Spleen (tissue), 11 donors: ENCODE measurements around the gene PLEKHA1. TPM values are rescaled to one million over a fixed set of nuclear protein-coding genes. Genes with fewer than 3 reads are reported as not detected.

Experiments
- DNase-seq: peaks from one replicate; pipeline ENCODE4 v3.0.0-alpha.2; 2020
- H3K27ac ChIP-seq, 8 donors: fragments of 200-600 bp; sonication (generic) in 7 of 8; 1 replicate in 4 of 8; 2 replicates in 4 of 8; pipeline versions ENCODE4 v1.5.0 to v1.8.0; 2016 to 2021; ENCODE audit warnings: inconsistent platforms in 4 of 8, mild to moderate bottlenecking in 4 of 8, moderate library complexity in 1 of 8
- H3K27me3 ChIP-seq, 7 donors: fragments of 200-600 bp; sonication (generic) in 6 of 7; replicated peaks in 1 of 7; 1 replicate in 4 of 7; 2 replicates in 3 of 7; pipeline versions ENCODE4 v1.5.0 to v1.8.0; 2016 to 2021; ENCODE audit warnings: inconsistent platforms in 3 of 7, mild to moderate bottlenecking in 1 of 7
- H3K36me3 ChIP-seq, 6 donors: fragments of 200-600 bp; sonication (generic) in 5 of 6; 1 replicate in 4 of 6; 2 replicates in 2 of 6; pipeline versions ENCODE4 v1.5.0 to v1.8.0; 2016 to 2021; ENCODE audit warnings: inconsistent platforms in 2 of 6
- H3K4me1 ChIP-seq, 6 donors: fragments of 200-600 bp; sonication (generic) in 5 of 6; 1 replicate in 3 of 6; 2 replicates in 3 of 6; pipeline versions ENCODE4 v1.5.0 to v1.8.0; 2016 to 2021; ENCODE audit warnings: inconsistent platforms in 3 of 6
- H3K4me3 ChIP-seq, 8 donors: fragments of 200-600 bp; sonication (generic) in 7 of 8; 1 replicate in 4 of 8; 2 replicates in 4 of 8; pipeline versions ENCODE4 v1.5.0 to v1.8.0; 2016 to 2021; ENCODE audit warnings: inconsistent platforms in 4 of 8, mild to moderate bottlenecking in 4 of 8, moderate library complexity in 2 of 8
- H3K9me3 ChIP-seq, 8 donors: fragments of 200-600 bp; sonication (generic) in 7 of 8; 1 replicate in 4 of 8; 2 replicates in 4 of 8; pipeline versions ENCODE4 v1.5.0 to v1.8.0; 2016 to 2021; ENCODE audit warnings: inconsistent platforms in 4 of 8
- CTCF ChIP-seq, 11 experiments: fragments of 200-600 bp in 7 of 11; fragments of 450-650 bp in 4 of 11; sonication (generic) in 4 of 11; IDR thresholded peaks in 8 of 11; conservative IDR thresholded peaks in 3 of 11; 1 replicate in 7 of 11; 2 replicates in 4 of 11; pipeline versions ENCODE4 v1.4.0 to v1.8.0; 2016 to 2021; ENCODE audit warnings: antibody characterized with exemption in 11 of 11, inconsistent platforms in 4 of 11, mild to moderate bottlenecking in 1 of 11
- POLR2A ChIP-seq, 3 donors: fragments of 450-650 bp; IDR thresholded peaks; one replicate each; pipeline ENCODE4 v1.5.1; 2017; ENCODE audit warnings: antibody characterized with exemption in 3 of 3, mild to moderate bottlenecking in 1 of 3
- POLR2AphosphoS5 ChIP-seq, 3 donors: sonication (generic); formaldehyde crosslinking; IDR thresholded peaks; one replicate each; pipeline ENCODE4 v1.5.1; 2017; ENCODE audit warnings: antibody characterized with exemption in 3 of 3
- WGBS, 5 donors: extraction: QIAGEN DNeasy Blood & Tissue Kit in 3 of 5; methylation state at CpG; one replicate each; pipeline versions ENCODE4 v1.1.5 to v1.1.7; 2013 to 2018; 5-methylcytosine and 5-hydroxymethylcytosine counted together
- intact Hi-C: fragments of 100-400 bp; cut with DNase I; formaldehyde crosslinking; loops from one replicate; pipeline ENCODE4 v1.15.0; 2023; ENCODE audit warnings: low total_unique reads
- polyA plus RNA-seq, 3 donors: library from polyadenylated mRNA; stranded (reverse); fragments of 200-250 nt; gene quantifications; one replicate each; pipeline ENCODE4 v1.2.1, GENCODE V29; 2013
- total RNA-seq, 7 donors: library from RNA; depleted of rRNA in 3 of 7; stranded (reverse); fragments of >200 nt in 3 of 7; fragmentation: NEBNext Ultra II Directional in 4 of 7; extraction: Animal tissue kit (Norgen Biotek cat#: 25700) in 4 of 7; gene quantifications; one replicate each; pipeline versions ENCODE4 v1.1.0 to v1.2.1, GENCODE V29; 2016 to 2021
- donor health status: healthy with polysubstance abuse.
- donor health status: DM: no; HTN: no; CAD: no; lungs with moderate emphysema.
- donor health status: DM: no; HTN: no; CAD: no.
- donor health status: Bipolar disorder and iron deficiency.
- donor health status: healthy.
- donor health status: DM: no; HTN: no; CAD: no.
- donor health status: DM: yes; HTN: yes; CAD: no.

Gene PLEKHA1
- total and polyA plus RNA-seq, 10 donors: 7.9 to 31.1 (median 22.1) TPM

GRCh38 chr10:122380703-122381102 lies 6.2 kb downstream of the PLEKHA1 start:
- H3K36me3 ChIP-seq: no peaks in the 10 kb centered on the region
- intact Hi-C loops: no loop called here

GRCh38 chr10:122381680-122382079 lies 7.2 kb downstream of the PLEKHA1 start:
- no peaks in the 10 kb centered on the region for H3K27me3 ChIP-seq
- no peaks in the 10 kb centered on the region for H3K36me3 ChIP-seq
- H3K9me3 ChIP-seq: no peaks in the 10 kb centered on the region
- no peak for DNase-seq
- H3K27ac ChIP-seq: no peak overlapping the region
- no peak for TF ChIP-seq POLR2A (IDR thresholded peaks at IDR 0.05)
- no peak for TF ChIP-seq POLR2AphosphoS5 (IDR thresholded peaks at IDR 0.05)
- intact Hi-C loops: no loop called here
- WGBS, 5 donors: 67 to 93% (median 83%) methylated on average over 2 of the region's 2 CpGs
- H3K4me1 ChIP-seq: peaks cover 3 to 30% (median 7%) of the 10 kb centered on the region in 6 donors
- no peak overlapping the region for H3K4me3 ChIP-seq

More at GRCh38 chr10:122380703-122381102, 6.2 kb downstream of the PLEKHA1 start:
- Histone ChIP-seq H3K9me3 (no peaks in the 10 kb centered on the region), H3K4me1 (peaks cover 11 to 33% (median 16%) of the 10 kb centered on the region in 6 donors), H3K4me3 (no peak overlapping the region), H3K27me3 (no peaks in the 10 kb centered on the region), H3K27ac (no peak overlapping the region)
- TF ChIP-seq POLR2A (IDR thresholded peaks at IDR 0.05) (no peak), POLR2AphosphoS5 (IDR thresholded peaks at IDR 0.05) (no peak), CTCF (IDR thresholded peaks at IDR 0.05 in 8 of 11, conservative IDR thresholded peaks at IDR 0.05 in 3 of 11) (no peak)
- DNase-seq: no peak
- WGBS, 5 donors: 92 to 97% (median 93%) methylated on average over 4 of the region's 4 CpGs

- intact Hi-C loops: no loop called here
- Histone ChIP-seq H3K27me3 (no peaks in the 10 kb centered on the region), H3K9me3 (no peaks in the 10 kb centered on the region), H3K4me1 (peaks cover 0 to 31% (median 4%) of the 10 kb centered on the region in 6 donors), H3K36me3 (peaks cover 0 to 6% (median 0%) of the 10 kb centered on the region in 6 donors), H3K27ac (no peak overlapping the region), H3K4me3 (no peak overlapping the region)
- 63 to 89% (median 80%) methylated on average over 2 of the region's 2 CpGs for WGBS, 5 donors
- no peak for TF ChIP-seq POLR2AphosphoS5 (IDR thresholded peaks at IDR 0.05)
- no peak for TF ChIP-seq CTCF (IDR thresholded peaks at IDR 0.05 in 8 of 11, conservative IDR thresholded peaks at IDR 0.05 in 3 of 11)
- no peak for TF ChIP-seq POLR2A (IDR thresholded peaks at IDR 0.05)
- no peak for DNase-seq
Observed at GRCh38 chr10:122386514-122386913, 12.0 kb downstream of the PLEKHA1 start.

GRCh38 chr10:122387572-122387971 lies 13.1 kb downstream of the PLEKHA1 start:
- 86 to 100% (median 94%) methylated on average over 2 of the region's 2 CpGs for WGBS, 5 donors
- no peak for DNase-seq

More at GRCh38 chr10:122387572-122387971, 13.1 kb downstream of the PLEKHA1 start:
- H3K9me3 ChIP-seq: no peaks in the 10 kb centered on the region
- no peak overlapping the region for H3K27ac ChIP-seq
- H3K27me3 ChIP-seq: no peaks in the 10 kb centered on the region
- intact Hi-C loops: no loop called here
- no peak overlapping the region for H3K4me3 ChIP-seq
- peaks cover 0 to 6% (median 0%) of the 10 kb centered on the region in 6 donors for H3K36me3 ChIP-seq
- TF ChIP-seq POLR2AphosphoS5 (IDR thresholded peaks at IDR 0.05): no peak
- TF ChIP-seq CTCF (IDR thresholded peaks at IDR 0.05 in 8 of 11, conservative IDR thresholded peaks at IDR 0.05 in 3 of 11): no peak
- no peak for TF ChIP-seq POLR2A (IDR thresholded peaks at IDR 0.05)
- H3K4me1 ChIP-seq: peaks cover 0 to 30% (median 5%) of the 10 kb centered on the region in 6 donors
